ENCODE data around the gene SPON1.
"Not testable (repeated sequence)": the region's sequence is repeated elsewhere in the genome, so short reads cannot be mapped to it uniquely, and the experiment has no call there.

The SPON1 gene

DNA sequence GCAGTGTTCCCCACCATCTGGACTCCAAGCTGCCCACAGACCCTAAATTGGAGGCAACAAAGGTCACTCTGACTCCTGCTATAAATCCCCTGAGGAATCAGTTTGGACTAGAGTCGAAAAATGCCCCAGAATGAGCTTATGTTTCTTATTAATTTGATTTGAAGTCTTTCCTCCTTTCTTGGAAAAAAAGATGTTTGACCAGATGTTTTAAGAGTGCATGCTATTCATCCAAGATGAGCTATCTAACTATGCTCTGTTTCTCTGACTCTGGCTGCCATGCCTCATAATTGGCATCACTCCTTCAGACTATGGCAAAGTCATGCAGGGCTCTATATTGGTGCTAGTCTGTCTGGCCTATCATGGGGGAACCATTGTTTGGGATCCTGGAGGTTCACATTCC, 174.0 kb downstream of the SPON1 start:
- no peak for DNase-seq

DNA sequence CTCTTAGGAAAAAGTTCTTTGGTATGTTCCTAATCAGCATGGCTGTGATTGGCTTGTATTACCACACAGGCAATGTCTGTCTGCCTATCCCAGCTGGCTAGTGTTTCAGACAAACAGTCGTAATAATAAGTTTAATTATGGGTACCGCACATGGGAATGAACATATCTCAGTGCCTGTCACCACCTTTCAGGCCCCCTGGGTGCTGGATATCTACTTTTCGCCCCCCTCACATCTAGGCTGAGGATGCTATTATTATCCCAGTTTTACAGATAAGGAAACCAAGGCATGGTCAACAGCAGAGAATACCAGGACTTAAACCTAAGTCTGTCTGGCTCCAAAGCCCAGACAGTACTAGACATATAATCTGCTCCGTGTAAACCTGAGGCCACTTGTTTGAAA, 174.8 kb downstream of the SPON1 start:
- DNase-seq: no peak

DNA sequence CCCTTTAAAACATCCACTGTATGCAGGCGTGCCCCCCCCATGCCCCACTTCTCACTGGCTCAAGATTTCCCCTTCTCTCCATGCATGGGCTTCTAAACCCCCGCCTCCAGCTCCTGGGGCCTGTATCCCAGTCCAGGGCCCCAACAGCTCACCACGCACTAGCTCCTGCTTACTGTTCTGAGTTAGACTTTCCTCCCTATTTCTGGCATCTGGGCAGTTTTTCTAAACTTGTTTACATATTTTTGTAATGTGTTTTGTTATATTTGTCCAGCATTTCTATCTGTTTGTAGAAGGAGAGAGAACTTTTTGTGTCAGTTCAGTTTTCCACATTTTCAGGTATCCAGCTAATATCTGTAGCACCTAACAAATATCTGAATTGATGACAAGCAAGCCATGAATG, 178.5 kb downstream of the SPON1 start:
- no peak for DNase-seq

DNA sequence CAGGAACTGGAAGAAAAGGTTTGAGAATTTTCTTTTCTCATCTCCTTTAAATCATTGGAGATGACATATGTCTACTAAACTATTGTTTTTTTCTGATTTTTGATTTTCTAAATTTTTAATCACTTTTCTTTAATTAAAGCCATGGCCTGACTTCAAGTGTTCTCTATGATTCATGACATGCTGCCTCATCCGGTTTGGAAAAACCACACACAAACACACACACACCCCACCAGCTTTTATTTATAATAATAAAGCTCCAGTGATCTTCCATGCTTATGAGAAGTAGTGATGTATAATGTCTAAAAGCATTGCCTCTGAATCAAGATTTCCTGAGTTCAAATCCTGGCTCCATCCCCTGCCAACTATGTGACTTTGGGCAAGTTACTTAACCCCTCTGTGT, 179.2 kb downstream of the SPON1 start:
- no peak for DNase-seq

DNA sequence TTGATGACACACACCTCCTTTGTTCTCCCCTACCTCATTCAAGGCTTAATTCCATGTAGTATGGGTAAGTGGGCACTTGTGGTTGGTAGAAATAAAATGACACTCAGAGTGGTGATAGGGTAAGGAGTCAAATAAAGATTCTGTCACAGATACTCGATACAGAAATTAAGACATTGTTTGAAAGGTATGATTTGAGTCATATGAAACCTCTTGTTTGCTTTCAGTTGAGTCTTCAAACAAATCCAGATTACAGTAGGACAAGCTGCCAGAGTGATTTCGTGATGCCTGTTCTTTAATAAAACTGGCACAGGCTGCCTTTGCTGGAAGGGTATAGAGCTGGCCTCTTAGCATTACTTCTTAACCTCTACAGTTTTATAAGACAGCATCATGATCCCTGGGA, 182.4 kb downstream of the SPON1 start:
- DNase-seq: no peak

DNA sequence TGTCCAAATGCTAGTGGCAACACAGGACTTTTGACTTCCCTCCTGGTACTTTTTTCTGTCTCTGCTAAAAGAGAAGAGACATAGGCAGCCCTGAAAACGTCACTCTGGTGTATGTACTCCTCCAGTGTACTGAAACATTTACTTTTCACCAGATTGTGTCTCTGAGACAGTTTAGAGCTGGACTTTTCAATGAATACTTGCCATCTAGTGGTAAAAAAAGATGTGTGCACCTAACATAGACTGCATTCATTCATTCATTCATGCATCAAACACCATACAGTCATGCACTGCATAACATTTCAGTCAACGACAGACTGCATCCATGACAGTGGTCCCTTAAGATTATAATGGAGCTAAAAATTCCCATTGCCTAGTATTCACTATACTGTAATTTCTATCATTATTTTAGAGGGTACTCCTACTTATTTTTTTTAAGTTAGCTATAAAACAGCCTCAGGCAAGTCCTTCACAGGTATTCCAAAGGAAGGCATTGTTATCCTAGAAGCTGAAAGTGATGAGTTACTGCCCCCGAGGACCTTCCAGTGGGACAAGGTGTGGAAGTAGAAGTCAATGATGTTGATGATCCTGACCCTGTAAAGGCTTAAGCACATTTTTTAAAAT, 186.2 kb downstream of the SPON1 start:
- peak; percentile 40 for DNase-seq

DNA sequence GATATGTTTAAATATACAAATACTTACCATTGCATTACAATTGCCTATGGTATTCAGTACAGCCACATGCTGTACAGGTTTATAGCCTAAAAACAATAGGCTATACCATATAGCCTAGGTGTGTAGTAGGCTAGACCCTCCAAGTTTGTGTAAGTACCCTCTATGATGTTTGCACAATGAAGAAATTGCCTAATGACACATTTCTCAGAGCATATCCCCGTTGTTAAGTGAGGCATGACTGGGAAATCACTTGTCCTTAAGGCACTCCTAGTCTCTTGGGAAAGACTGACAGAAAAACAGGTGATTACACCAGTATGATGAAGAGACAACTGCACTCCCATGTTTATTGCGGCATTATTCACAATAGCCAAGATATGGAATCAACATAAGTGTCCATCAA, 187.2 kb downstream of the SPON1 start:
- DNase-seq: no peak

DNA sequence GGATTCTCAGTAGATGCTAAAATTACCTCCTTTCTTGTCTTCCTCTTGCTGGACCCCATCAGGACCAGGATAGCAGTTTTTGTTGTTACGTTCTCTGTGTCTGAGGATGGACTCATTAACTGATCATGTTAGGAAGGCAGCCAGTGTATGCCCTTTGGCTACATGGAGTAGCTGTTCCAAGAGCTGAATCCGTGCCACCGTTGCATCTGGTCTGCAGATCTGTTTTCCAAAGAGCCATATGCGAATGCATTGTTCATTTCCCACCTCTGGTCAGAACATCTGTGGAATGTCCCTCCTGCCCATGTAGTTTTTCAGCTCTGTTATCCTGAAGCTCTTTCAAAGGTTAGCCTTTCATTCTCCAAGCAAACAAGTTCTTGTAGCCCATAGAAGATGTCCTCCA, 188.4 kb downstream of the SPON1 start:
- no peak for DNase-seq

DNA sequence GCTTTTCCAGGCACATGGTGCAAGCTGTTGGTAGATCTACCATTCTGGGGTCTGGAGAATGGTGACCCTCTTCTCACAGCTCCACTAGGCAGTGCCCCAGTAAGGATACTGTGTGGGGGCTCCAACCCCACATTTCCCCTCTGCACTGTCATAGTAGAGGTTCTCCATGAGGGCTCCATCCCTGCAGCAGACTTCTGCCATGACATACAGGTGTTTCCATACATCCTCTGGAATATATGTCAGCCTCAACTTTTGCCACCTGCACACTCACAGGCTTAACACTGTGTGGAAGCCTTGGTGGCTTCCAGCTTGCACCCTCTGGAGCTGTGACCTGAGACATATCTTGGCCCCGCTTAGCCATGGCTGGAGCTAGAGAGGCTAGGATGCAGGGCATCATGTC, 191.6 kb downstream of the SPON1 start:
- not testable (repeated sequence) for DNase-seq

DNA sequence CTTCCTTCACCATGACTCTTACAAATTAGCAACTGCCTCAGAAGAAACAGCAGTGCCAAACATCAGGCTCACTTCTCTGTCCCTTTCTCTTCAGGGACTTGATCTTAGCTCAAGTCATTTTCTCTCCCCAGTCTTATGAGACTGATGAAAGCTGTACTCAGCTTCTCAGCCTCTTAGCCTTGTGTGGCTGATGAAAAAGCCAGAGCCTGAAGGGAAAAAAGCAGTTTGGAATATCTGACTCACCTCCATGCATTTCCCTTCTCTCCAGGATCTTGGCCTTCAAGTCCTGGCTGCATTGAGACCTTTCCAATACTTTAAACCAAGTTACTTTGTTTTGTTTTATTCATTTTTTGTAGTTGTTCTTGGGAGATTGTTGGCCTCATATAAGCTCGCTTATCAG, 195.9 kb downstream of the SPON1 start:
- no peak for DNase-seq

DNA sequence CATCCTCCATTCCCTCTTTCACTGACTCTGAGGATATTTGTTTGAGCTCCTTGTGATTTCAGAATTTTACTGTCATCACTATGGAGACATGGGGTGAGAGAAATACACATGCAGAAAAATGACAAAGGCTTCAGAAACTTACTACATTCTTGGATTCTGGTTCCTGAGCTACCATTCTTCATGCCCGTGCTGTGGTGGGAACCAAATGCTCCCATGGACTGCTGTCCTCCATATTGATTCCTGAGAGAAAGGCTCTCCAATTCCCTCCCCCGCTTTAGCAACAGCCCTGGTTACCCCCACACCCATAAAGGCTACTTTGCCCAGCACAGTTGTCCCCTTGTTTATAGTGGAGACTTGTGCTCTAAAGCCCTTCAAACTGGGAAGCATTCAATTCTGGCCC, 201.1 kb downstream of the SPON1 start:
- no peak for DNase-seq

DNA sequence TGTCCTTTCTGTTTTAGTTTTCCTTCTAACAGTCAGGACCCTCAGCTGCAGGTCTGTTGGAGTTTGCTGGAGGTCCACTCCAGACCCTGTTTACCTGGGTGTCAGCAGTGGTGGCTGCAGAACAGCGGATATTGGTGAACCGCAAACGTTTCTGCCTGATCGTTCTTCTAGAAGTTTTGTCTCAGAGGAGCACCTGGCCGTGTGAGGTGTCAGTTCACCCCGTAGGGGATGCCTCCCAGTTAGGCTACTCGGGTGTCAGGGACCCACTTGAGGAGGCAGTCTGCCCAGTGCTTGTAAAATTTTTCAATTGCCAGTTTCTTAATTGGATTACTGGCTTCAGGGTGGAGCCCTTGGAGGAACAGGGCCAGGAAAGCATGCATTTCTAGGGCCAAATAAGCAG, 211.2 kb downstream of the SPON1 start:
- not testable (repeated sequence) for DNase-seq

DNA sequence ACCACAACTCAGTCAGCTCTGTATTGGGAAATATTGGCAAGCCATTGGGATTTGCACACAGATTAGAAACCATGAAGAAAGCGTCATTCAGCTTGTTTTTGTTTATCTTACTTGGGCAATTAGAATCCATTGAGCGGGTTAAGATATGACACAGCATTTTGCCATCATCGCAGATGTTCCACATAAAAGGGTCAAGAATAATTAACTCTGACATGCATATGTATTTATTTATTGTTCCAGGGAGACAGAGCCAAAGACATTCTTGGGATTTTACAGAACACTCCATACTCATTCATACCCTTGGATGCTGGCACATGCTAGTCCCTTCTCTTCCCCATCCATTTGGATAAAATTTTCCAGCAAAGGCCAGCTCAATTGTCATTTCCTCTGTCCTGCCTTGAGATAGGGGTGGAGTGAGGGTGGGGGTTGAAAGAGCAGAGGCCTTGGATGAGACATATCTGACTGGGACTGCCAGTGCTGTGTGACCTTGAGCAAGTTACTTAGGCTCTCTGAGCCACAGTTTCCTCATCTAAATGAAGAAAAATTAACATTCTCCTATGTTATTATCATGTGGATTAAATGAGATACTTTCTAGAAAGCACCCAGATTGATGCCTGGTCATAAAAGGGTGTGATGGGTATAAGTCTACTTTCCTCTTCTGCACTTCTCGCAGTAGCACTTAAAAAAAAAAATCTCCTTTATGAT, 216.7 kb downstream of the SPON1 start:
- DNase-seq: no peak

DNA sequence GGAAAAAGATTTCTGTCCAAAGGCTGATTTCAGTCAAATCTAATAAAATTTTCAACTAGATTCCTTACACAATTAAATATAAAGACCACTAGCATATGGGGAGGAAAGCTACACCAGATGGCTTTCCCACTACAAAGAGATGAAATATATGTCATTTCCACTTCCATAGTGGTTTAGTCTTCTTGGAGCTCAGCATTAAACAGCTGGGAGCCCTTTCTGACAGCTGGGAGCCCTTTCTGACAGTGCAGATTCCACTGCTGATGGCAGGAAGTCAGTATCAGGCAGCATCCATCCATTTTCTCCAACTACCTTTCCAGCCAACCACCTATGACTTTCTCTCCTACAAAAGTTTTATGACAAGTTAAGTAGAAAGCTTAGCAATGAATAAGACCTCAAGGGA, 218.6 kb downstream of the SPON1 start:
- DNase-seq: no peak

DNA sequence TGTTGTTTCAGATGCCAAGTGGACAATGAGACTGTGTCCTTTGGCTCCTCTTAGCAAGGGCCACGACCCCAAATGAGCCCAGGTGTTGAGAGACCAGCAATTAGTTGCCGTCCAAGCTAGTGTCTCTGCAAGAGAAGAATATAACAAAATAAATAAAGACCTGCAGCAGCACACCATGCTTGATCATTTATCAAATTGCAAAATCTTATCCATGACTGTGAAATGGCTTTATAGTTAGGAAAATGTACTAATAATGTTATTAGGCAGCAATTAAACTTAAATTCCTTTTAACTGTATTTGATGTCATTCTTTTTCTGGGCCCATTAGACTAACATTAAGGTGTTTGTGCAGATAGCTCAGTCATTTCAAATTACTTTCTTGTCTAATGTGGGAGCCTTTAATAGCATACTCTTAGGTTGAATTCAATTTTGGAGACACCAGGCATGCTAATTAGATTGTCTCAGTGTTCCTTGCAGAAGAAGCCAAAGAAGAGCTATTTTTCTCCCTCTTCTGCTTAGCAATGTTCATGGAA, 220.4 kb downstream of the SPON1 start:
- DNase-seq: no peak

DNA sequence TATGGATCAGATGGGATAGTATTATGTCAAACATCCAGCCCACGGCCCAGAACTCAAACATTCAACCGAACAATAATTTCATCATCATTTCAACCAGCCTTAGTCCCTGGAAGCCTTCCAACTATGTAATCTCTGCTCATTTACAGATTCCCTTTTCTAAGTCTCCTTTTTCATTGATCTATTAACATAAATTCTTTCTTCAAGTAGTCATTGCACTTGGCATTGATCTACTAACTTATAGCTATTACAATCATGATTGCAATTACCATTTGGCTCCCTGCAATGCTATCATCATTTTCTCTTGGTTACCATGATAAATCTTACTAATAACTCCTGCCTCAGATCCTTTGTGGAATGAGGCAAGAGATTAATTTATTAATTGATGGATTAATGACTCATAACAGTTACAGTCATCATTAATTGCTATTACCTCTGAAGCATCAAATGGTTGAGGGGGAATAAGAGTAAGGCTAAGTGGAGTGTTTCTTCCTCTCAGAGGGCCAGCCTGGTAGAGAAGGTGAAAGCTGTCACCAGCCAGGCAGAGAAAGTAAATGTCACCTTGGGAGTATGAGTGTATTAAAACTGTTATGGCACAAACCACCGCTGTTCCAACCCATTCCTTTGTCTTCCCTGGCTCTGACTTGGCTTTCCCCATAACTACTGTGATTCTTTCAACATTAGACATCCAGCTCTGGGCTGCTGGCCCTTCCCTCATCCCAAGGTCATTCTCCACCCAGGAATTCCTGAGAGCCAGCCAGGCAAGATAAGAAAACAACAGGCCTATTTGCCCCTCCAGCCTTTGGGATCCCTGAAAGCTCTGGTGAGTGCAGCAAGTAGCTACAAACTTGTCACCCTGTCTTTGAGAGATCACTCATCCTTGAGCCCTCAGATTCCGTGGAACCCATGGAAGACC, 221.8 kb downstream of the SPON1 start:
- DNase-seq: no peak

DNA sequence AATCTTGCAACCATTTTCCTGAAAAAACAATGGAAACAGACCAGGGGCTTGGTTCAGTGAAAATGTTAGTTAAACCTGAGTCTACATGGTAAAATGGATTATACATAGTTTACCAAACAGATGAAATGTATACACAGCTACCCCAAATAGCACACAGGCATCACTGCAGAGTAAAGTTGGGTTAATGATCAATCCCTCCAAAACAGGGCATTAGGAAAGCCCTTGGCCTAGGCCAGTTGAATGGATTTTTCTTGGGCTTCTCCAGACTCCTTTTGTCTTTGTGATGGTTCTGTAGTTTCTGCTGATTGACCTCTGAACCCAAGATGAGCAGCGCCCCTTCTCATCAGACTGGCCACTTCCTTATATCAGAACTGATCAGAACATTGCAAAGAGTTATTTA, 222.9 kb downstream of the SPON1 start:
- DNase-seq: no peak

DNA sequence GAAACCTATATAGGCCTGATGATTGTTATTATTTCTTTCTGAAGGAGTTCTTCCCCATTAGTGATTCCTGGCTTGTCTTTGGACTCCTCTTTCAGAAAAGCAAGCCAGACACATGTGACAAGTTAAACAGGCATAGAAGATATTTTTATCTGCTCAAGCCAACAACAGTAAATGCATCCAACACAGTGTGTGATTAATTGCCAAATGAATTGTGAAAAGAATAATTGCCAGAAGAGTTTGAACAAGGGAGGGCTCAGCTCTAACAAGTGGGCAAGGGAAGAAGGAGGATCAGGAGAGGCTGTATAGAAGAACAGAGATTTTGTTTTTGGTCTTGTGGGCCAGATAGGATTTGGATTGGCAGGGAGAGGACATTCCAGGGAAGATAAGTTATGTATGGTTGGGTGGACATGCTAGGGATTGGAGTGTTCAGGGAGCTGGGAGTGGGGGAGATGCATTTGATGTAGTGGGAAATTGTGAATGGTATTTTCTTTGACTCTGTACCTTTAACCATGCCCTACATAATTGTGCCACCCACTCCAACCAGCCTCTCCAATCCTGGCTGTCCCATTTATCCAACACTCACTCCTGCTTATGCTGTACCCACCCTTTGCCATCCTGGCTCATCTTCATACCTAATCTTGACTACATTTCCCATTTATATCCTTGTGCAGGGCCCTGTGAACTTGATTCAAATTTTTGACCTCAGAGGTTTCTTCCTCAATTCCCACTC, 223.7 kb downstream of the SPON1 start:
- DNase-seq: no peak

DNA sequence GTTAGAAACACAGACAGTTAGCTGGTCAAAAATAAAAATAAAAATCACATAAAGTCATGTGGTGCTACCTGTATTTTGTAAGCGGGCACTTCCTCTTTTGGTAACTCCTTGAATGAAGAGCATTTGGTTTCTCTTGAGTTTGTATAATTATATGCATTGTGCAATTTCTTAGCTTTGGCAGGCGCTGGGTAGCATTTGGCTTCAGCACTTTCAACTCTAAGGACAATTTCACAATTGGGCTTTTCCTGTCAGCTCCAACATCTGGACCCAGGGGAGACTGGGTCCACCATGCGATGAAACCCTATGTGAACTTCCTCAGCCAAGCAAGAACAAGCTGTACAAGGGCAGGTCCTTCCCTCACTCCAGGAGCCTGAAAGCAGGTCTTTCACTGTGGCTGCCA, 227.4 kb downstream of the SPON1 start:
- no peak for DNase-seq

DNA sequence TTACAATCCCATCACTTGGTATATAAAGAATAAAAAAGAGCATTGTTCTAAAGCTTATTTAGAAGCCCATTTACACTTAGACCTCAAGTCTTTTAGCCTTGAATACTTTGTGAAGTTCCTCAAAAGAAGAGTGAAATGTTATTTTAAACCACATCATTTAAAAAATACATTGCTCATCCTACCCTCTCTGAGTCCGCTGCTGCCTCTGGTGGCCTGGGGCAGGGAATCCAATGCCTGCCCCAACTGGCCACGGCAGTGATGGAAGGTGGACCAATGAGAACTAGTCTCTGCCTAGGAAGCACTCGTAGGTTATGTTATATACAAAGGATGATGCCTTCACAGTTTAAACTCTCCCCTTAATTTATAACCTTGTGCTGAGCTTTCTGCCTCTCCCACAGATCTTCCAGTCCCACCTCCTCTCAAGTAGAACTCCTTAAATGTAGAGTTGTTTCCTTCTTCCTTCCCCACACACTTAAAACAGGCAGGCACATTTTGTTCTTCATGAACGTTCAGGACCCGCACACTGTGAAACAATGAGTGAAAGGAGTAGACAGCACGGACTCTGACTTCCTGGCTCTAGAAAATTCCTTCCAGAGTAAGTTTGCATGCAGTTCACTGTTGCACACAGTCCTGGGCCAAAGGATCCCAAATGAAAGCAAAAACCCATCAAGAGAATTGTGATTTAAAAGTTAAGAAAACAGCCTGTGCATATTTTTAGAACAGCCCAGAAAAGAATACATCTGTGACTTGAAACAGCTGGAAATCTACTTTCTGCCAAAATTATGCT, 228.7 kb downstream of the SPON1 start:
- DNase-seq: no peak

DNA sequence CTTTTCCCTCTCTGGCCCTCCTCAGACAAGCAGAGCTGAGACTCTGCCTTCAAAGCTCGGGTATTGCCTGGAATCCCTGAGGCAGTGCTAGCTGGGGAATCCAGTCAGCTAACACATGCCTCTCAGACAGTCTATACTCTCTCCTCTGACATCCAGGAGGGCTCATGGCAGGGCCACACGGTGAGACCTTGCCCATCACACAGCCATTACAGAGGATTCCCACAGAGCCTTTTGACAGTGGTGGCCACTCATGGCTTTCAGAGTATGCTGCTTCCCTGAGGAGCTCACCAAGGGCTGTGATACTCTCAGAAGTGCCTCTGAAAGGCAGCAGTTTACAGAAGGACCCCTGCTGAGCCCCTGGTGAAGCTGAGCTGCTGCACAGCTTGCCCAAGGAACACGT, 231.1 kb downstream of the SPON1 start:
- no peak for DNase-seq

All from NCI-H1105 treated with DMSO at 0.1 percent for 48 hours (cell line).